Activated T-cell treated with anti-CD3 and anti-CD28 coated beads, Interleukin-2, amount 50 U/mL, for 72 hours (primary cell): ENCODE data around the gene CFAP73. TPM values are rescaled to one million over a fixed set of nuclear protein-coding genes. Genes with fewer than 3 reads are reported as not detected.
A peak's percentile ranks its signal among the peaks of the same experiment; 100 is the strongest.

Experiments
- ATAC-seq, 2 donors: fragments of 150-1000 bp; cut with Tn5 transposase; replicated peaks in 1 of 2; 2 replicates each; pipeline ENCODE4 v1.10.0; 2021; ENCODE audit warnings: moderate library complexity in 2 of 2, mild to moderate bottlenecking in 1 of 2
- DNase-seq, 2 donors: peaks; one replicate each; pipeline ENCODE4 v3.0.0; 2021 to 2022; ENCODE audit warnings: mixed read lengths in 1 of 2
- H3K27ac Mint-ChIP-seq: one replicate; pipeline ENCODE4 v1.8.0; 2022; ENCODE audit warnings: mild to moderate bottlenecking, moderate library complexity, mixed read lengths
- H3K27me3 Mint-ChIP-seq: one replicate; pipeline ENCODE4 v1.8.0; 2022; ENCODE audit warnings: low read depth, mixed read lengths
- H3K36me3 Mint-ChIP-seq, 2 donors: one replicate each; pipeline ENCODE4 v1.8.0; 2022; ENCODE audit warnings: mixed read lengths in 2 of 2, mild to moderate bottlenecking in 1 of 2; ENCODE audit not compliant: insufficient read depth in 2 of 2
- H3K4me1 Mint-ChIP-seq: one replicate; pipeline ENCODE4 v1.8.0; 2022; ENCODE audit warnings: low read depth, mixed read lengths
- H3K4me3 Mint-ChIP-seq, 2 donors: one replicate each; pipeline ENCODE4 v1.8.0; 2022; ENCODE audit warnings: mild to moderate bottlenecking in 2 of 2, mixed read lengths in 2 of 2, moderate library complexity in 2 of 2
- H3K9me3 Mint-ChIP-seq, 2 donors: one replicate each; pipeline ENCODE4 v1.8.0; 2022; ENCODE audit warnings: mixed read lengths in 2 of 2
- total RNA-seq, 2 donors: library from RNA; stranded (reverse); gene quantifications; one replicate each; pipeline ENCODE4 v1.2.3, GENCODE V29; 2022

CFAP73 gene
- total RNA-seq, 2 donors from 2014 or later = 2.0 to 2.1 TPM

DNA sequence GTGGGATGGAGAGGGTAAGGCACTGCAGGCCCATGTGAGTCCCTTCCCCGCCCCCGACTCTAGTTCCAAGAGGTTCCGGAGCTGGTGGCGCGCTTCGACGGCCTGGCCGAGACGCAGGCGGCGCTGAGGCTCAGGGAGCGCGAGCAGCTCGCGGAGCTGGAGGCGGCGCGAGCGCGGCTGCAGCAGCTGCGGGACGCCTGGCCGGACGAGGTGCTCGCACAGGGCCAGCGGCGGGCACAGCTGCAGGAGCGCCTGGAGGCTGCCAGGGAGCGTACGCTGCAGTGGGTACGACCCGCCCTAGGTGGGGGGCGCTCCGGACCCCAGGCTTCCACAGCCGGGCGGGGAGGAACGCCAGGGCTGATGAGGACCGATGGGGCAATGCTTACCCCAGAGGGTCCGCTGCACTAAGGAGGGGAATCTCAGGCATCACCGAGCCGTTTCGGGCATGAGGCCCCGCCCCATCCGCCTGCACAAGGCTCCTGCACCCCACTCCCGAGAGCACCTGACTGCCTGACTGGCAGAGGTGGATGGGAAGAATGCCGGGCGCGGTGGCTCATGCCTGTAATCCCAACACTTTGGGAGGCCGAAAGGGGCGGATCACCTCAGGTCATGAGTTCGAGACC is 4.9 kb downstream of the CFAP73 start:
- Mint-ChIP-seq H3K4me1 (peaks cover 20% of the 10 kb centered on the region), H3K27ac (no peak overlapping the region), H3K4me3 (peak overlapping the region; percentile 59 to 87), H3K9me3 (no peaks in the 10 kb centered on the region), H3K36me3 (peaks cover 0 to 2% of the 10 kb centered on the region in 2 donors), H3K27me3 (peaks cover 11% of the 10 kb centered on the region)
- peak; percentile 34 to 40 for DNase-seq
- peak in 1 of 2 donors; percentile 18 for ATAC-seq

DNA sequence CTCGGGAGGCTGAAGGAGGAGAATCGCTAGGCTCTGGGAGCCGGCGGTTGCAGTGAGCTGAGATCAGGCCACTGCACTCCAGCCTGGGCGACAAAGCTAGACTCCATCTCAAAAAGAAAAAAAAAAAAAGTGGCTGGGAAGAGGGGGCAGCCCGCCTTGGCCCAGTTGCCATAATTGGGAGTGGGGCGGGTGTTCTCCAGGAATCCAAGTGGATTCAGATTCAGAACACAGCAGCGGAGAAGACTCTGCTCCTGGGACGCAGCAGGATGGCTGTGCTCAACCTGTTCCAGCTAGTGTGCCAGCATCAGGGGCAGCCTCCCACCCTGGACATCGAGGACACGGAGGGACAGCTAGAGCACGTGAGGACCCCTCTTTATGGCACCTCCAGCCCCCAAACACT is 5.5 kb downstream of the CFAP73 start:
- peak overlapping the region; percentile 59 to 87 for H3K4me3 Mint-ChIP-seq
- DNase-seq (no peak), ATAC-seq (no peak)
- peaks cover 20% of the 10 kb centered on the region for H3K4me1 Mint-ChIP-seq
- H3K9me3 Mint-ChIP-seq = no peaks in the 10 kb centered on the region
- no peak overlapping the region for H3K27ac Mint-ChIP-seq
- peaks cover 0 to 2% of the 10 kb centered on the region in 2 donors for H3K36me3 Mint-ChIP-seq
- H3K27me3 Mint-ChIP-seq = peaks cover 11% of the 10 kb centered on the region

DNA sequence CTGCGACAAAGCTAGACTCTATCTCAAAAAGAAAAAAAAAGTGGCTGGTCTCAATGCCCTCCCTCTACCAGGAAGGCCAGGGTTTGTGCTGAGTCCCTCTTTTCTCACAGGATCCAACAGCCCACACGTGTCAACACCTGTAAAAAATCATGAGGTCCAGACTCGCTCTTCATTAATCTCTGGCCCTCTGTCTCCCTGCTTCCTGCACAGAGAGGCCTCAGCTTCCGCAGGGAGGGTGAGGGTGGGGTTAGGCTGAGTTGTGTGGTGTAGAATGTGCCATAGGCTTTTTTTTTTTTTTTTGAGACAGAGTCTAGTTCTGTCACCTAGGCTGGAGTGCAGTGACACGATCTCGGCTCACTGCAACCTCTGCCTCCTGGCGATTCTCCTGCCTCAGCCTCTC is 6.1 kb downstream of the CFAP73 start:
- H3K4me3 Mint-ChIP-seq = no peak overlapping the region
- no peaks in the 10 kb centered on the region for H3K9me3 Mint-ChIP-seq
- DNase-seq (no peak), ATAC-seq (no peak)
- peaks cover 2 to 4% of the 10 kb centered on the region in 2 donors for H3K36me3 Mint-ChIP-seq
- H3K4me1 Mint-ChIP-seq = peaks cover 20% of the 10 kb centered on the region
- H3K27ac Mint-ChIP-seq = no peak overlapping the region
- peaks cover 11% of the 10 kb centered on the region for H3K27me3 Mint-ChIP-seq

DNA sequence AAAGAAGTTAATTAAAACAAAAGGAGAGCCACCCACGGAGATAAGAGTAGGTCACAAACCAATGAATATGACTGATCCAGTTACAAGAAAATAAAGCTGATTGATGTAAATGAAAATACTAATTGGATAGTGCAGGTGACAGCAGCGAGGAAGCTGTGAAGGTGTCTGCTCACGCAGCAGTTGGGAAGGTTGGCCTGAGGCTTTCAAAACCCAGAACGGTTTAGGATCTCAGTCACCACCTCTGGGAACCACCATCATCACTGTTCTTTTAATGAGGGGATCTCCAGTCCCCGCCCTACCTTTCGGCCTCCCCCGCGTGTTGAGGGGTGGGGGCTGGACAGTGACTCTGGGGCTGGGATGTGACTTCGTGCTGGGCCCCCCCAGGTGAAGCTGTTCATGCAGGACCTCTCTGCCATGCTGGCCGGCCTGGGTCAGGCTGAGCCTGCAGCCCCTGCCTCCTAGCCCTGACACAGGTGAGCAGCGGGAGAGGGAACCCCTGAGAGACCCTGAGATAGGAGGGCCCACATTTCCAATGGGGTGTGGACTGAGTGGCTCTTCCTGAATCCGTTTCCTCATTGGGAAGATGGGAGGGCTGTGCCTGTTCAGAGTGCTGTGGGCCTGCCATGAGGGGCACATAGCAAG is 7.8 kb downstream of the CFAP73 start:
- Mint-ChIP-seq H3K27me3 (peaks cover 4% of the 10 kb centered on the region), H3K36me3 (peaks cover 3 to 7% of the 10 kb centered on the region in 2 donors), H3K4me3 (peak overlapping the region in 1 of 2 donors; percentile 34), H3K4me1 (peaks cover 17% of the 10 kb centered on the region), H3K27ac (peak overlapping the region; percentile 44), H3K9me3 (no peaks in the 10 kb centered on the region)
- DNase-seq (no peak), ATAC-seq (no peak)

DNA sequence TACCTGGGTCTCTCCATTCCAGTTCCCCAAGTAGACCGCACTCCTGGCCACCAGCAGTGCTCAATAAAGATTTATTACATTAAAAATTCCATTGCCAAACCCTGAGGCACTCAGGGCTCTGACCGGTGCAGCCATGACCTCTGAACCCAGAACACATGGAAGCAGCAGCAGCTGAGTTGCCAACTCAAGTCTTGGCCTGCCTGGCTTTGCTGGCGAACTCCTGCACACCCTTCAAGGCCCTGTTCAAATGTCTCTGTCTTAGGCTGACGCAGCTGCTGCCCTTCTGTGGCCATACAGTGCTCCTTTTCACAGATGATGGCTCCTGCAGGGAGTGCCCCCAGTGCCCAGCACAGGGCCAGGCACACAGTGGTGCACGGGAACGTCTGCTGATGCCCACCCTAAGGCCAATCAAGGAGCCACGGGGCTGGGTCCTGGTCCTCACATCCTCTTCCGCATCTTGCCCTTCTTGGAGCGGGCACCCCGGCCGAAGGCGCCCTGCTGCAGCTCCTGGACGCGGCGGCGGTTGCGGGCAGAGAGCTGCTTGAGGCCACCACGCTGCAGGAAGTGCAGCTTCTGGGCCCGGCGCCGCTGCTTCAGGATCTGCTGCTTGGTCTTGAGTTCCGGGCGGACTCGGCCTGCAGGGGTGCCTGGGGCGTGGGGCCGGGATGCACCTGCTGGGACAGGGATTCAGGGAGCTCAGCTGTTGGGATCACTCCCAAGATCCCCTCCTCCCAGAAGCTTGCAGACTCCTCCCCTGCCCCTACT is 9.1 kb downstream of the CFAP73 start:
- Mint-ChIP-seq H3K27me3 (no peaks in the 10 kb centered on the region), H3K36me3 (peaks cover 1 to 10% of the 10 kb centered on the region in 2 donors), H3K4me1 (peaks cover 8% of the 10 kb centered on the region), H3K9me3 (no peaks in the 10 kb centered on the region), H3K4me3 (no peak overlapping the region), H3K27ac (no peak overlapping the region)
- DNase-seq (no peak), ATAC-seq (no peak)

DNA sequence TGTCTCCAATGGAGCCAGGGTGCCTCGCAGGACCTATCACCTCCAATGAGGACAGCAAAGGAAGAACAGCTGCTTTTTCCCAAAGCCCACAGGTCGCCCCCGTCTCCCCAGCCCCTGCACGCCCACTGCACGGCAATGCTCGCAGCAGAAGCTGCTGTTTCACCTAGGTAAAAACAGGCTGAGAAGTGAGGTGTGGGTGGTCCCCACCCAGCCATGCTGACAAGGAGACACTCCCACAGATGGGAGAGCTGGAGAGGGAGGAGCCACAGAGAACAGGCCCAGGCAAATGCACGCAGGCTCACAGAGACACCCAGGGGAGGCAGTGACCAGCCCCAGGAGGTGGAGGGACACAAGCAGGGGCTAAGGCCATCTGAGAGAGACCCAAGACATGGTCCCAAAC is 10.4 kb downstream of the CFAP73 start:
- H3K4me3 Mint-ChIP-seq = no peak overlapping the region
- peaks cover 1 to 10% of the 10 kb centered on the region in 2 donors for H3K36me3 Mint-ChIP-seq
- no peaks in the 10 kb centered on the region for H3K27me3 Mint-ChIP-seq
- H3K9me3 Mint-ChIP-seq = no peaks in the 10 kb centered on the region
- H3K27ac Mint-ChIP-seq = no peak overlapping the region
- peaks cover 3% of the 10 kb centered on the region for H3K4me1 Mint-ChIP-seq
- ATAC-seq (no peak), DNase-seq (no peak)

DNA sequence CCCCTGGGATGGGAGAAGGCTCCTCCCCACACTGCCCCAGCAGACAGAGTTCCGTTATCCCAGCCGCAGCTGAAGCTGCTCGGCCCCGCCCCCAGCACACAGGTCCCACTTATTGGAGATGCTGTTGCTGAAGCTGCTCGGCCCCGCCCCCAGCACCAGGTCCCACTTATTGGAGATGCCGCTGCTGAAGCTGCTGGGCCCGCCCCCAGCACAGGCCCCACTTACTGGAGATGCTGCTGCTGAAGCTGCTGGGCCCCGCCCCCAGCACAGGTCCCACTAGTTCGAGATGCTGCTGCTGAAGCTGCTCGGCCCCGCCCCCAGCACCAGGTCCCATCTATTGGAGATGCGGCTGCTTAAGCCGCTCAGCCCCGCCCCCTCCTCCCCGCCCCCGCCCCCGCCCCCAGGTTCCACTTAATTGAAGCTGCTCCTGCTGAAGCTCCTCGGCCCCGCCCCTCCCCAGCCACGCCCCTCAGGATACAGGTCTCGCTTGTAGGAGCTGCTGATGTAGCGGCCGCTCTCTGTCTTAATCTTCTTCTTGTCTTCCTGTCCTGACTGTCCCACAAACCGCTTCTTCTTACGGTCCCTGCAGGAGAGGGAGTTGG is 12.0 kb downstream of the CFAP73 start:
- Mint-ChIP-seq H3K27ac (peak overlapping the region; percentile 63), H3K9me3 (no peaks in the 10 kb centered on the region), H3K36me3 (peaks cover 1 to 12% of the 10 kb centered on the region in 2 donors), H3K27me3 (no peaks in the 10 kb centered on the region), H3K4me3 (no peak overlapping the region), H3K4me1 (peaks cover 3% of the 10 kb centered on the region)
- ATAC-seq (peak in 1 of 2 donors; percentile 39), DNase-seq (peak in 1 of 2 donors; percentile 25)

DNA sequence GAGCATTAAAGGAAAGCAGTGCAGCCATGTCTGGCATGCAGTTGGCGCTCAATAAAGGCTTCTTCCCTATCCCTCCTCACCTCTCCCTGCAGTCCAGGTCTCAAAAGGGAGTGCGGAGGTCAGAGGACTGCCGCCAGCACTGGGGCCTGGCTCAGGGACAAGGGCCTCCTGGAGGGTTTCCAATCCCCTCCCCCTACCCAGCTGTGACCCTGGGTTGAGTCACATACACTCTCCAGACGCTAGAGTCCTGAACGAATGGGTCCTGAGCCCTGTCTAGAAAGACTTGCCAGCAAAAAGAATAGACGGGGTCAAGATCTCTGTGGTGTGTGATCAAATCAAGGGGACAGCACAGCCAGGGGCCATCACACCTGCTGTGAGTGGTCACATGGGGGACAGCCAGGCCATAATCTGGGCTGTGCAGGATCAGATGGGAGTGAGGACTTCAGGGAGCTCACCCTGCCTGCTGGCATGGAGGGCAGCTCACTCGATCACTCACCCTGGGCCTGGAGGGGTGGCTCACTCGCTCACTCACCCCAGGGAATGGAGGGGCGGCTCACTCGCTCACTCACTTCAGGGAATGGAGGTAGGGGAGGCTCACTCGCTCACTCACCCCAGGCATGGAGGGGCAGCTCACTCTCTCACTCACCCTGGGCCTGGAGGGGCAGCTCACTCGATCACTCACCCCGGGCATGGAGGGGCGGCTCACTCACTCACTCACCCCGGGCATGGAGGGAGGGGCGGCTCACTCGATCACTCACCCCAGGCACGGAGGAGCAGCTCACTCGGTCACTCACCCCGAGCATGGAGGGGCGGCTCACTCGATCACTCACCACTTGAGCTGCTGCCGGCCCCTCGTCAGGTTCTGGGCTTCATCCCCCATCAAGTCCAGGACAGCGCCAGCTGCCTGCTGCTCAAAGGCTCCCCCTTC is 12.8 kb downstream of the CFAP73 start:
- Mint-ChIP-seq H3K27me3 (no peaks in the 10 kb centered on the region), H3K9me3 (no peaks in the 10 kb centered on the region), H3K4me1 (peaks cover 3% of the 10 kb centered on the region), H3K4me3 (no peak overlapping the region), H3K27ac (no peak overlapping the region), H3K36me3 (peaks cover 1 to 16% of the 10 kb centered on the region in 2 donors)
- no peak for ATAC-seq
- DNase-seq = no peak

DNA sequence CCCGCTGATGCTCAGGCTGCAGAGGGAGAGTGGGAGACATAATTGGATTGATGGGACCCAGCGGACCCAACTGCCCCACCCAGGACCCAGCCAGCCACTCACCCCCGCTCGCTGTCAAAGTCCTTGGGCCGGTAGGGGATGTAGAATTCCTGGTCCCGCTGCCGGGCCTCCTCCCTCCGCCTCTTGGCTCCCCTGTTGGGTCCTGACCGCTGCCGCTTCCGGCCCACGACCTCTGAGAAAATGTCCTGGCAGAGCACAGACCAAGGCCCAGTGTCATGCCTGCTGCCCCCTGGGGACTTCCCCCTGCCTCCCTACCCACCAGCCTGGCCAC is 13.5 kb downstream of the CFAP73 start:
- Mint-ChIP-seq H3K36me3 (peaks cover 1 to 16% of the 10 kb centered on the region in 2 donors), H3K9me3 (no peaks in the 10 kb centered on the region)

DNA sequence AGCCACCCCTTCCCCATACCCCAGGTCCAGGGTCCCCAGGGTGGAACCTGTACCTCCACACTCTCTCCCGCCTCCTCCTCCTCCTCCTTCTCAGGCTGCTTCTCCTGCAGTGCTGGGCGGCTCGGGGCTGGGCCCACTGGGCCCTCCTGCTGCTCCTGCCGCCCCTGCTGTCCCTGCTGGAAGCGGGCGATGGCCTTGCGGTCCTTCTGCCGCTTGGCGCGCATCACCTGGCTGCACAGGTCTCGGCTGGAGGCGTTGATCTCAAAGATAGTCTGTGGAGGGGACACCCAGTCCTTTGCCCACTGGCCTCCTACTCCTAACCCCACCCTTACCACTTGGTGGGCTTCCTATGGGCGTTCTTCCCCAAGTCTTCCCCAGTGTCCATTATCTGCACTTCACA is 14.5 kb downstream of the CFAP73 start:
- Mint-ChIP-seq H3K9me3 (no peaks in the 10 kb centered on the region), H3K27ac (no peak overlapping the region), H3K36me3 (peaks cover 1 to 17% of the 10 kb centered on the region in 2 donors), H3K4me3 (no peak overlapping the region), H3K27me3 (no peaks in the 10 kb centered on the region), H3K4me1 (peaks cover 3% of the 10 kb centered on the region)
- ATAC-seq (no peak), DNase-seq (no peak)

More for the DNA sequence above, 13.5 kb downstream of the CFAP73 start:
- DNase-seq = no peak
- no peak overlapping the region for H3K27ac Mint-ChIP-seq
- peaks cover 3% of the 10 kb centered on the region for H3K4me1 Mint-ChIP-seq
- no peaks in the 10 kb centered on the region for H3K27me3 Mint-ChIP-seq
- ATAC-seq = no peak
- H3K4me3 Mint-ChIP-seq = no peak overlapping the region

DNA sequence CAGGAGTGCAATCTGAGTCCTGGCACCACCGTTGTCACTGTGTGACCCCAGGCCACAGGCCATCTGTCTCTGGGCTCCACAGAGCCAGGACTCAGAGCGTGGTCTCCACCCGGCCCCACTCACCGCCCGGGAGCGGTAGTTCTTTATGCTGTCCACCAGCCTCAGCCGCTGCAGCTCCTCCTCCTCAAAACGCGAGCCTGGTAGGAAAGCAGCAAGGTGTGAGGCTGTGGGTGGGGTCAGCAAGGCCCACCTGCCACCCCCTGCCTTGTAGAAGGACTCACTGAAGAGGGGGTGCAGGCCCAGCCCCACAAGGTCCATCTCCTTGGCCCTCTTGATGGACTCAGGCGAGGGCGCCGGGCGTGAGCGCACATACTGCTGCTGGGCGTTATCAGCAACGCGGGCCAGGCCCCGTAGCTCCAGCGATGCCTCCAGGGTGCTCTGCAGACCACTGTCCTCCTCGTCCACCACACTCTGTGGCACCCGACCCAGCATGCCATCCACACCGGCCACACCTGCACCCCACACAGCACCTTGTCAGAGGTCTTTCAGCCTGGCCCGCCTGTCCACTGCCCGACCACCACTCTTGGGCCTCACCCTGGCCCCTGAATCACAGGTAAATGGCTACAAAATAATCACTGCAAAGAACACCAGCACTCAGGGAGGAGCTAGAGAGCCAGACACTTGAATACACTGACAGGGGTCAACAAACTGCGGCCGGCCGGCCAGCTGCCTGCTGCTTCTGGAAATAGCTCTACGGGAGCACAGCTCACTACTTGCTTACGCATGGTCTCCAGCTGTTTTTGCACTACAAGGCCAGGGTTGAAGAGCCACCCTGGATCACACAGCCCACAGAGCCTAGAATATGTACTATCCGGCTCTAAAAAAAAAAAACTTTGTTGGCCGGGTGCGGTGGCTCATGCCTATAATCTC is 16.3 kb downstream of the CFAP73 start:
- DNase-seq (no peak), ATAC-seq (no peak)
- no peaks in the 10 kb centered on the region for H3K9me3 Mint-ChIP-seq
- no peak overlapping the region for H3K27ac Mint-ChIP-seq
- H3K36me3 Mint-ChIP-seq = peaks cover 3 to 20% of the 10 kb centered on the region in 2 donors
- H3K27me3 Mint-ChIP-seq = no peaks in the 10 kb centered on the region
- H3K4me3 Mint-ChIP-seq = no peak overlapping the region
- peaks cover 3% of the 10 kb centered on the region for H3K4me1 Mint-ChIP-seq
